ENCODE results near the gene RAB18.
"Not testable (repeated sequence)": the region's sequence is repeated elsewhere in the genome, so short reads cannot be mapped to it uniquely, and the experiment has no call there.

The RAB18 gene

GRCh38 chr10:27561334-27561733, 57.2 kb downstream of the RAB18 start:
- H3K4me3 ChIP-seq (ENCODE audit: low read depth, low read length): no peak overlapping the region
- no peaks in the 10 kb centered on the region for H3K9me3 ChIP-seq (ENCODE audit: control insufficient read depth, insufficient read depth, low read length)
- no peaks in the 10 kb centered on the region for H3K27me3 ChIP-seq (ENCODE audit: control insufficient read depth, insufficient read depth, low read length)
- H3K36me3 ChIP-seq (ENCODE audit: control insufficient read depth, insufficient read depth, low read length): no peaks in the 10 kb centered on the region
- no peak overlapping the region for H3K9ac ChIP-seq (ENCODE audit: low read depth, low read length)
- H3K4me1 ChIP-seq (ENCODE audit: control insufficient read depth, insufficient read depth, low read length): peaks cover 8% of the 10 kb centered on the region

- H3K36me3 ChIP-seq (ENCODE audit: control insufficient read depth, insufficient read depth, low read length): no peaks in the 10 kb centered on the region
- peaks cover 8% of the 10 kb centered on the region for H3K4me1 ChIP-seq (ENCODE audit: control insufficient read depth, insufficient read depth, low read length)
- no peaks in the 10 kb centered on the region for H3K9me3 ChIP-seq (ENCODE audit: control insufficient read depth, insufficient read depth, low read length)
- no peak overlapping the region for H3K9ac ChIP-seq (ENCODE audit: low read depth, low read length)
- no peak overlapping the region for H3K4me3 ChIP-seq (ENCODE audit: low read depth, low read length)
- no peaks in the 10 kb centered on the region for H3K27me3 ChIP-seq (ENCODE audit: control insufficient read depth, insufficient read depth, low read length)
Measured at GRCh38 chr10:27564398-27564797, 60.3 kb downstream of the RAB18 start.

DNA sequence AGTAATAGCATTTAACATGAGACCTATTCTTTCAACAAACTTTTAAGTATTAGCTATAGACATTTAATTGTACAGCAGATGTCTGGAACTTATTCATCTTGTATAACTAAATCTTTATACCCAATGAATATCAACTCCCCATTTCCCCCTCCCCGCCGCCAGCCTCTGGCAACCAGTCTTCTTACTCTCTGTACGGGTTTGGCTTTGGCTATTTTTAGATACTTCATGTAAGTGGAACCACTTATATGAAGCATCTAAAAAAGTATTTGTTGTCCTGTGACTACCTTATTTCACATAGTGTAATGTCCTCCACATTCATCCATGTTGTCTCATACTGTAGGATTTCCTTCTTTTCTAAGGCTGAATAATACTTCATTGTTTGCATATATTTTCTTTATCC, 60.8 kb downstream of the RAB18 start:
- Histone ChIP-seq H3K9ac (ENCODE audit: low read depth, low read length) (no peak overlapping the region), H3K27me3 (ENCODE audit: control insufficient read depth, insufficient read depth, low read length) (no peaks in the 10 kb centered on the region), H3K36me3 (ENCODE audit: control insufficient read depth, insufficient read depth, low read length) (no peaks in the 10 kb centered on the region), H3K4me1 (ENCODE audit: control insufficient read depth, insufficient read depth, low read length) (peaks cover 8% of the 10 kb centered on the region), H3K4me3 (ENCODE audit: low read depth, low read length) (no peak overlapping the region), H3K9me3 (ENCODE audit: control insufficient read depth, insufficient read depth, low read length) (no peaks in the 10 kb centered on the region)

GRCh38 chr10:27568196-27569175, 64.4 kb downstream of the RAB18 start:
- Histone ChIP-seq H3K27me3 (ENCODE audit: control insufficient read depth, insufficient read depth, low read length) (no peaks in the 10 kb centered on the region), H3K9me3 (ENCODE audit: control insufficient read depth, insufficient read depth, low read length) (no peaks in the 10 kb centered on the region), H3K4me3 (ENCODE audit: low read depth, low read length) (no peak overlapping the region), H3K36me3 (ENCODE audit: control insufficient read depth, insufficient read depth, low read length) (no peaks in the 10 kb centered on the region), H3K9ac (ENCODE audit: low read depth, low read length) (no peak overlapping the region), H3K4me1 (ENCODE audit: control insufficient read depth, insufficient read depth, low read length) (no peaks in the 10 kb centered on the region)

DNA sequence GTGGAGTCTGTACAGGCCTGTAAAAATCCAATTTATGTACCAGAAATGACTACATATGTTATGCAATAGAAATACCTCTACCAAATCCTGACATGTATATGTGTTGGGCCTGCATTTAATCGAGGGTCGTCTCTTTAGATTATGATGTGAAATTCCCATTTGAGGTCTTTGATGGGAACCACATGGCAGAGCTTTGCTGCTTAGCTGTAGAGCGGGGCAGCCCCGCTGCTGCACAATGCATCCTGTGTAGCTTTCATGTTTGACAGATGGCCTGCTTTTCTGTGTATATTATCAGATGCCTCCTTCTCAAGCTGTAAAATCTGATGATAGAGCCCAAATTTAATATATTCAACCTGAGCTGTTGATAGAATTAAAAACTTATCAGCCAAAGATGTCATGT, 65.8 kb downstream of the RAB18 start:
- Histone ChIP-seq H3K9ac (ENCODE audit: low read depth, low read length) (no peak overlapping the region), H3K4me1 (ENCODE audit: control insufficient read depth, insufficient read depth, low read length) (no peaks in the 10 kb centered on the region), H3K27me3 (ENCODE audit: control insufficient read depth, insufficient read depth, low read length) (no peaks in the 10 kb centered on the region), H3K36me3 (ENCODE audit: control insufficient read depth, insufficient read depth, low read length) (no peaks in the 10 kb centered on the region), H3K9me3 (ENCODE audit: control insufficient read depth, insufficient read depth, low read length) (no peaks in the 10 kb centered on the region), H3K4me3 (ENCODE audit: low read depth, low read length) (no peak overlapping the region)

GRCh38 chr10:27577038-27577437, 72.9 kb downstream of the RAB18 start:
- H3K9ac ChIP-seq (ENCODE audit: low read depth, low read length); H3K9me3 ChIP-seq (ENCODE audit: control insufficient read depth, insufficient read depth, low read length): not testable (repeated sequence)

GRCh38 chr10:27578316-27578715, 74.2 kb downstream of the RAB18 start:
- no peak overlapping the region for H3K9ac ChIP-seq (ENCODE audit: low read depth, low read length)
- no peaks in the 10 kb centered on the region for H3K9me3 ChIP-seq (ENCODE audit: control insufficient read depth, insufficient read depth, low read length)
- H3K4me1 ChIP-seq (ENCODE audit: control insufficient read depth, insufficient read depth, low read length): no peaks in the 10 kb centered on the region
- no peaks in the 10 kb centered on the region for H3K36me3 ChIP-seq (ENCODE audit: control insufficient read depth, insufficient read depth, low read length)
- H3K27me3 ChIP-seq (ENCODE audit: control insufficient read depth, insufficient read depth, low read length): no peaks in the 10 kb centered on the region
- no peak overlapping the region for H3K4me3 ChIP-seq (ENCODE audit: low read depth, low read length)

More at GRCh38 chr10:27577038-27577437, 72.9 kb downstream of the RAB18 start:
- not testable (repeated sequence) for H3K4me3 ChIP-seq (ENCODE audit: low read depth, low read length); H3K36me3 ChIP-seq (ENCODE audit: control insufficient read depth, insufficient read depth, low read length); H3K4me1 ChIP-seq (ENCODE audit: control insufficient read depth, insufficient read depth, low read length); H3K27me3 ChIP-seq (ENCODE audit: control insufficient read depth, insufficient read depth, low read length)

DNA sequence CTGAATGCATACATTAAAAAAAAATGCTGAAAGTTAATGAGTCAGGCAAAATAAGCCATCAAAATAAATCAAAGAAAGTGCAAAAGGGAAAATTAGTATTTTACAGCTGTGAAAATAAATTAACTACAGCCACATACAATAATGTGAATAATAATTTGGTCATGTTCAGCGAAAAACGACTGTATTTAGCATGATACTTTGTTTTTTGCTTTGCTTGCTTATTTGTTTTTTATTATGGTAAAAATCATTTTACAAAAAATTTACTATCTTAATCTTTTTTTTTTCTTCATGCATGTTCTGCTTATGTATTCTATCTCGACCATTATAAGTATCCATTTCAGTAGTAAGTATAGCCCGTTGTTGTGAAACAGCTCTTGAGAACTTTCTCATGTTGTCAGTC, 77.1 kb downstream of the RAB18 start:
- no peaks in the 10 kb centered on the region for H3K36me3 ChIP-seq (ENCODE audit: control insufficient read depth, insufficient read depth, low read length)
- no peaks in the 10 kb centered on the region for H3K4me1 ChIP-seq (ENCODE audit: control insufficient read depth, insufficient read depth, low read length)
- no peak overlapping the region for H3K4me3 ChIP-seq (ENCODE audit: low read depth, low read length)
- H3K9me3 ChIP-seq (ENCODE audit: control insufficient read depth, insufficient read depth, low read length): no peaks in the 10 kb centered on the region
- no peak overlapping the region for H3K9ac ChIP-seq (ENCODE audit: low read depth, low read length)
- H3K27me3 ChIP-seq (ENCODE audit: control insufficient read depth, insufficient read depth, low read length): no peaks in the 10 kb centered on the region

- H3K4me1 ChIP-seq (ENCODE audit: control insufficient read depth, insufficient read depth, low read length): no peaks in the 10 kb centered on the region
- no peaks in the 10 kb centered on the region for H3K9me3 ChIP-seq (ENCODE audit: control insufficient read depth, insufficient read depth, low read length)
- no peaks in the 10 kb centered on the region for H3K36me3 ChIP-seq (ENCODE audit: control insufficient read depth, insufficient read depth, low read length)
Measured at GRCh38 chr10:27584302-27584701, 80.2 kb downstream of the RAB18 start.

More at GRCh38 chr10:27584302-27584701, 80.2 kb downstream of the RAB18 start:
- no peak overlapping the region for H3K9ac ChIP-seq (ENCODE audit: low read depth, low read length)
- no peak overlapping the region for H3K4me3 ChIP-seq (ENCODE audit: low read depth, low read length)
- no peaks in the 10 kb centered on the region for H3K27me3 ChIP-seq (ENCODE audit: control insufficient read depth, insufficient read depth, low read length)
